K562 (cell line): ENCODE measurements around the gene CACNG6. TPM values are rescaled to one million over a fixed set of nuclear protein-coding genes. Genes with fewer than 3 reads are reported as not detected.
"Not testable (repeated sequence)": the region's sequence is repeated elsewhere in the genome, so short reads cannot be mapped to it uniquely, and the experiment has no call there.

ENCODE experiments used
- ATAC-seq: fragments of 200-7000 bp; cut with Tn5 transposase; 3 replicates; pipeline ENCODE4 v1.9.1; 2020; ENCODE audit warnings: moderate library complexity
- BruUV-seq: library from RNA; stranded (reverse); fragments of 400-500 nt; replicated peaks from 2 replicates; lab custom pipeline; 2021; lab: Mats Ljungman, UMichigan
- CTCF ChIA-PET: fragments of 300-600 bp; formaldehyde crosslinking; extraction: SDS; loops from one replicate; lab custom pipeline; 2021; ENCODE audit warnings: low intra/inter-chr PET ratio; lab: Yijun Ruan, JAX
- POLR2A ChIA-PET: fragments of 300-600, 350-650 bp; sonication (Branson Sonifier 250); formaldehyde crosslinking; extraction: SDS; loops from one replicate; lab custom pipeline; 2021; ENCODE audit warnings: antibody characterized with exemption, inconsistent platforms; lab: Yijun Ruan, JAX
- DNase-seq, 4 experiments: peaks; one replicate each; pipeline versions ENCODE4 v3.0.0 to v3.0.0-alpha.2; 2011 to 2018; ENCODE audit warnings: low spot score in 3 of 4, mixed read lengths in 3 of 4; ENCODE audit errors: extremely low read depth in 1 of 4
- FAIRE-seq: peaks from 2 replicates; lab custom pipeline; 2011; peaks lifted over from hg19 to GRCh38; lab: Jason Lieb, UNC
- H2AFZ ChIP-seq: 2 replicates; pipeline ENCODE4 v1.6.0; 2011; ENCODE audit warnings: low read depth, low read length, control low read depth, inconsistent platforms
- H3K27ac ChIP-seq: fragments of 200-600 bp; 3 replicates; pipeline ENCODE4 v1.8.0; 2011; ENCODE audit warnings: low read depth, mild to moderate bottlenecking, control low read depth, inconsistent platforms, low read length, moderate library complexity, mixed read lengths; ENCODE audit errors: extremely low read depth
- H3K27me3 ChIP-seq, 2 experiments: fragments of 300-600 bp in 1 of 2; 2 replicates in 1 of 2; 3 replicates in 1 of 2; pipeline versions ENCODE4 v1.6.0 to v1.8.0; 2011; ENCODE audit warnings: inconsistent platforms in 2 of 2, low read length in 2 of 2, mild to moderate bottlenecking in 1 of 2, mixed read lengths in 1 of 2, moderate library complexity in 1 of 2; ENCODE audit not compliant: control insufficient read depth in 2 of 2, insufficient read depth in 2 of 2
- H3K36me3 ChIP-seq: fragments of 300-600 bp; 3 replicates; pipeline ENCODE4 v1.8.0; 2011; ENCODE audit warnings: mild to moderate bottlenecking, low read length, inconsistent platforms; ENCODE audit not compliant: control insufficient read depth, insufficient read depth
- H3K4me1 ChIP-seq, 2 experiments: fragments of 200-600 bp in 1 of 2; replicated peaks in 1 of 2; 2 replicates in 1 of 2; 3 replicates in 1 of 2; pipeline versions ENCODE4 v1.5.1 to v1.8.0; 2011; ENCODE audit warnings: inconsistent platforms in 2 of 2, low read length in 2 of 2, mild to moderate bottlenecking in 1 of 2, mixed read lengths in 1 of 2, moderate library complexity in 1 of 2; ENCODE audit not compliant: control insufficient read depth in 2 of 2, insufficient read depth in 2 of 2
- H3K4me2 ChIP-seq: 2 replicates; pipeline ENCODE4 v1.6.1; 2011; ENCODE audit warnings: low read length, control low read depth, inconsistent platforms, mixed read lengths; ENCODE audit not compliant: insufficient read depth
- H3K4me3 ChIP-seq: fragments of 200-600 bp; sonication (generic), shearing (Covaris generic); 2 replicates; pipeline ENCODE4 v1.5.1; 2016; ENCODE audit warnings: control low read depth, inconsistent platforms
- H3K79me2 ChIP-seq: fragments of 200-600 bp; 3 replicates; pipeline ENCODE4 v1.8.0; 2011; ENCODE audit warnings: low read length, inconsistent platforms; ENCODE audit not compliant: control insufficient read depth, insufficient read depth
- H3K9ac ChIP-seq, 2 experiments: 2 replicates each; pipeline versions ENCODE4 v1.6.0 to v1.6.1; 2011; ENCODE audit warnings: low read depth in 2 of 2, low read length in 2 of 2, control low read depth in 1 of 2, inconsistent platforms in 1 of 2, mild to moderate bottlenecking in 1 of 2, mixed read lengths in 1 of 2; ENCODE audit not compliant: insufficient read depth in 1 of 2
- H3K9me1 ChIP-seq: one replicate; pipeline ENCODE4 v1.6.0; 2011; ENCODE audit warnings: inconsistent platforms, mild to moderate bottlenecking, low read length, moderate library complexity; ENCODE audit not compliant: control insufficient read depth, insufficient read depth
- H3K9me3 ChIP-seq: replicated peaks from 2 replicates; pipeline ENCODE4 v1.5.1; 2011; ENCODE audit warnings: low read depth, low read length, inconsistent platforms; ENCODE audit not compliant: control insufficient read depth, insufficient read depth
- H4K20me1 ChIP-seq: replicated peaks from 2 replicates; pipeline ENCODE4 v1.6.1; 2011; ENCODE audit warnings: low read length, inconsistent platforms, mixed read lengths; ENCODE audit not compliant: control insufficient read depth, insufficient read depth
- EGR1 ChIP-seq: fragments of 450-650 bp; conservative IDR thresholded peaks from 2 replicates; pipeline ENCODE4 v1.6.1; 2017; ENCODE audit warnings: mild to moderate bottlenecking
- EP400 ChIP-seq: fragments of 450-650 bp; IDR thresholded peaks from 2 replicates; pipeline ENCODE4 v1.6.1; 2017; ENCODE audit warnings: antibody characterized with exemption, mild to moderate bottlenecking, moderate library complexity
- WGBS: fragments of 100-300 bp; shearing (Covaris generic); methylation state at CpG from one replicate; pipeline ENCODE4 v1.1.6; 2016; ENCODE audit warnings: low coverage, mixed read lengths; ENCODE audit not compliant: insufficient coverage; ENCODE audit errors: missing lambda C conversion rate; 5-methylcytosine and 5-hydroxymethylcytosine counted together
- in situ Hi-C: fragments of 300-500 bp; cut with MboI; formaldehyde crosslinking; loops from 4 replicates; pipeline ENCODE4 v1.15.0; 2018; ENCODE audit warnings: inconsistent platforms, mixed read lengths
- intact Hi-C: fragments of 100-400 bp; cut with micrococcal nuclease; formaldehyde crosslinking; loops from 2 replicates; pipeline ENCODE4 v1.14.2; 2022
- polyA plus RNA-seq, 8 experiments: library from polyadenylated mRNA; depleted of rRNA in 4 of 8; stranded (reverse) in 5 of 8; unstranded in 3 of 8; fragments of >200 nt; fragmentation: Nextera tagmentation in 2 of 8; fragmentation: Illumina TruSeq in 1 of 8; extraction: Ambion mirVana in 2 of 8; extraction: Trizol in 1 of 8; gene quantifications; 2 replicates each; pipeline versions ENCODE4 v1.2.1 to v1.2.3, GENCODE V29; 2011 to 2014; ENCODE audit warnings: inconsistent platforms in 1 of 8, missing spikeins in 1 of 8
- total RNA-seq, 7 experiments: library from RNA; depleted of rRNA in 6 of 7; stranded (reverse); fragments of >200 nt in 6 of 7; fragmentation: Illumina TruSeq in 2 of 7; extraction: Trizol in 2 of 7; gene quantifications; 2 replicates each; pipeline versions ENCODE4 v1.2.1 to v1.2.3, GENCODE V29; 2011 to 2021; ENCODE audit warnings: low replicate concordance in 1 of 7
- TF ChIP-seq, protein P1 (sequence below), 2 experiments: fragments of 450-650 bp in 1 of 2; sonication (generic) in 1 of 2; formaldehyde crosslinking in 1 of 2; IDR thresholded peaks; 2 replicates each; pipeline versions ENCODE4 v1.7.1 to v1.9.0; 2016 to 2022; ENCODE audit warnings: inconsistent platforms in 1 of 2, mild to moderate bottlenecking in 1 of 2, missing genetic modification reagents in 1 of 2

The CACNG6 gene
- total and polyA plus RNA-seq, 9 of the 15 experiments (the other 6 are each of a cell fraction or from before 2014, with no cell fraction given) = not detected

DNA sequence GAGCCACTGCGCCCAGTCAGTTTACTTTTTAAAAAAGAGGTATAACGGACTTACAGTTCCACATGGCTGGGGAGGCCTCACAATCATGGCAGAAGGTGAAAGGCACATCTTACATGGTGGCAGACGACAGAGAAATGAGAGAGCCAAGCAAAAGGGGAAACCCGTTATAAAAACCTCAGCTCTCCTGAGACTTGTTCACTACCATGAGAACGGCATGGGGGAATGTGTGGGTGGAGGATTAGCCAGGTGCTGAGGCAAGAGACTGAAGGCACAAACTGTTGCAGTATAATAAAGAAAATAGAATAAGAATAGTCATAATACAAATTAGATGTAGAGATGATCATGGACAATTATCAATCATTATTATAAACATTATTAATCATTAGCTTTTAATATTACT, 45.1 kb downstream of the CACNG6 start:
- H3K4me2 ChIP-seq, FAIRE-seq, H3K9me3 ChIP-seq, H3K79me2 ChIP-seq, H3K27ac ChIP-seq, H3K9me1 ChIP-seq, H3K36me3 ChIP-seq, H3K9ac ChIP-seq, ATAC-seq, POLR2A ChIA-PET, BruUV-seq, DNase-seq, H2AFZ ChIP-seq, in situ Hi-C loops, H3K4me1 ChIP-seq, CTCF ChIA-PET, H4K20me1 ChIP-seq, H3K4me3 ChIP-seq, intact Hi-C loops: not testable (repeated sequence)
- peaks cover 9 to 20% of the 10 kb centered on the region in 2 experiments; a peak in 4 of 5 replicates for H3K27me3 ChIP-seq
- WGBS = 6% methylated on average over 5 of the region's 5 CpGs
- TF ChIP-seq EGR1 = peak; percentile 33

DNA sequence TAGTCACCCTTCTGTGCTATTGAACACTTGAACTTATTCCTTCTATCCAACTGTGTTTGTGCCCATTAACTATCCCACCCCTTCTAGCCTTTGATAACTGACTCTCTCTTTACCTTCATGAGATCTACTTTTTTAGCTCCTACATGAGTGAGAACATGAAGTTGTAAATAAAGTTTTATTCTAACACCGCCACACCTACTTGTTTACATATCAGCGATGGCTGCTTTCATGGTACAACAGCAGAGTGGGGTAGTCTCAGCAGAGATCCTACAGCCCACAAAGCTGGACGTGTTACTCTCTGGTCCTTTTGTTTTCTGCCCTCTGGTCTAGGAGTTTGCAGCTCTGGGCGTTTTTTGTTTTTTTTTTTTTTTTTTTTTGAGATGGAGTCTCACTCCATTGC, 48.6 kb downstream of the CACNG6 start:
- ChIA-PET CTCF (no interaction called here), POLR2A (interaction anchor here (0.6 kb wide), 1 partner anchor 170 kb away, joined by 3 read pairs; no protein-coding TSS in a partner anchor)
- H3K4me1 ChIP-seq = no peaks in the 10 kb centered on the region; a peak in 1 of 5 replicates
- ATAC-seq = no peak
- no peaks in the 10 kb centered on the region for H3K79me2 ChIP-seq
- no peak overlapping the region for H3K27ac ChIP-seq
- no peak overlapping the region for H3K4me3 ChIP-seq
- H3K9me3 ChIP-seq = no peaks in the 10 kb centered on the region
- TF ChIP-seq, protein P1, sequence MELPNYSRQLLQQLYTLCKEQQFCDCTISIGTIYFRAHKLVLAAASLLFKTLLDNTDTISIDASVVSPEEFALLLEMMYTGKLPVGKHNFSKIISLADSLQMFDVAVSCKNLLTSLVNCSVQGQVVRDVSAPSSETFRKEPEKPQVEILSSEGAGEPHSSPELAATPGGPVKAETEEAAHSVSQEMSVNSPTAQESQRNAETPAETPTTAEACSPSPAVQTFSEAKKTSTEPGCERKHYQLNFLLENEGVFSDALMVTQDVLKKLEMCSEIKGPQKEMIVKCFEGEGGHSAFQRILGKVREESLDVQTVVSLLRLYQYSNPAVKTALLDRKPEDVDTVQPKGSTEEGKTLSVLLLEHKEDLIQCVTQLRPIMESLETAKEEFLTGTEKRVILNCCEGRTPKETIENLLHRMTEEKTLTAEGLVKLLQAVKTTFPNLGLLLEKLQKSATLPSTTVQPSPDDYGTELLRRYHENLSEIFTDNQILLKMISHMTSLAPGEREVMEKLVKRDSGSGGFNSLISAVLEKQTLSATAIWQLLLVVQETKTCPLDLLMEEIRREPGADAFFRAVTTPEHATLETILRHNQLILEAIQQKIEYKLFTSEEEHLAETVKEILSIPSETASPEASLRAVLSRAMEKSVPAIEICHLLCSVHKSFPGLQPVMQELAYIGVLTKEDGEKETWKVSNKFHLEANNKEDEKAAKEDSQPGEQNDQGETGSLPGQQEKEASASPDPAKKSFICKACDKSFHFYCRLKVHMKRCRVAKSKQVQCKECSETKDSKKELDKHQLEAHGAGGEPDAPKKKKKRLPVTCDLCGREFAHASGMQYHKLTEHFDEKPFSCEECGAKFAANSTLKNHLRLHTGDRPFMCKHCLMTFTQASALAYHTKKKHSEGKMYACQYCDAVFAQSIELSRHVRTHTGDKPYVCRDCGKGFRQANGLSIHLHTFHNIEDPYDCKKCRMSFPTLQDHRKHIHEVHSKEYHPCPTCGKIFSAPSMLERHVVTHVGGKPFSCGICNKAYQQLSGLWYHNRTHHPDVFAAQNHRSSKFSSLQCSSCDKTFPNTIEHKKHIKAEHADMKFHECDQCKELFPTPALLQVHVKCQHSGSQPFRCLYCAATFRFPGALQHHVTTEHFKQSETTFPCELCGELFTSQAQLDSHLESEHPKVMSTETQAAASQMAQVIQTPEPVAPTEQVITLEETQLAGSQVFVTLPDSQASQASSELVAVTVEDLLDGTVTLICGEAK (IDR thresholded peaks at IDR 0.05) = peak; percentile 88
- TF ChIP-seq, protein P1 (CRISPR knock-in tag; IDR thresholded peaks at IDR 0.05) = peak; percentile 62
- no peak for TF ChIP-seq EP400
- no peaks in the 10 kb centered on the region for H4K20me1 ChIP-seq
- no peaks in the 10 kb centered on the region for H3K36me3 ChIP-seq
- H2AFZ ChIP-seq = no peak overlapping the region
- no peak for FAIRE-seq
- no TSS peak for BruUV-seq
- WGBS = 3% methylated on average over 3 of the region's 4 CpGs
- intact Hi-C loops (no loop called here), in situ Hi-C loops (no loop called here)
- no peak overlapping the region for H3K9ac ChIP-seq
- no peaks in the 10 kb centered on the region for H3K9me1 ChIP-seq
- H3K27me3 ChIP-seq = peaks cover 12 to 29% of the 10 kb centered on the region in 2 experiments; a peak in 4 of 5 replicates
- peak in 3 of 4 experiments; percentile 1 to 2 (median 1) for DNase-seq
- no peak overlapping the region for H3K4me2 ChIP-seq
